ENCODE measurements around the gene TAX1BP1.
"Not testable (repeated sequence)": the region's sequence is repeated elsewhere in the genome, so short reads cannot be mapped to it uniquely, and the experiment has no call there.

TAX1BP1 gene

GRCh38 chr7:27843584-27844305 lies 103.8 kb downstream of the TAX1BP1 start:
- DNase-seq (ENCODE audit: low read depth) = no peak

- no peak for DNase-seq (ENCODE audit: low read depth)
Observed at GRCh38 chr7:27846388-27846787, 106.4 kb downstream of the TAX1BP1 start.

GRCh38 chr7:27850531-27850930 lies 110.6 kb downstream of the TAX1BP1 start:
- no peak for DNase-seq (ENCODE audit: low read depth)

- DNase-seq (ENCODE audit: low read depth) = not testable (repeated sequence)
Observed at GRCh38 chr7:27856703-27857485, 116.9 kb downstream of the TAX1BP1 start.

- no peak for DNase-seq (ENCODE audit: low read depth)
Observed at GRCh38 chr7:27860800-27861199, 120.8 kb downstream of the TAX1BP1 start.

GRCh38 chr7:27861747-27862146 lies 121.8 kb downstream of the TAX1BP1 start:
- no peak for DNase-seq (ENCODE audit: low read depth)

- no peak for DNase-seq (ENCODE audit: low read depth)
Observed at GRCh38 chr7:27863880-27864279, 123.9 kb downstream of the TAX1BP1 start.

- DNase-seq (ENCODE audit: low read depth) = no peak
Observed at GRCh38 chr7:27866256-27866655, 126.3 kb downstream of the TAX1BP1 start.

- DNase-seq (ENCODE audit: low read depth) = no peak
Observed at GRCh38 chr7:27866828-27867672, 127.1 kb downstream of the TAX1BP1 start.

- no peak for DNase-seq (ENCODE audit: low read depth)
Observed at GRCh38 chr7:27868131-27868550, 128.2 kb downstream of the TAX1BP1 start.

GRCh38 chr7:27869056-27869455 lies 129.1 kb downstream of the TAX1BP1 start:
- no peak for DNase-seq (ENCODE audit: low read depth)

- DNase-seq (ENCODE audit: low read depth) = no peak
Observed at GRCh38 chr7:27870595-27870994, 130.6 kb downstream of the TAX1BP1 start.

GRCh38 chr7:27871086-27871485 lies 131.1 kb downstream of the TAX1BP1 start:
- DNase-seq (ENCODE audit: low read depth) = no peak

GRCh38 chr7:27871866-27872265 lies 131.9 kb downstream of the TAX1BP1 start:
- no peak for DNase-seq (ENCODE audit: low read depth)

- no peak for DNase-seq (ENCODE audit: low read depth)
Observed at GRCh38 chr7:27872356-27873275, 132.7 kb downstream of the TAX1BP1 start.

- DNase-seq (ENCODE audit: low read depth) = no peak
Observed at GRCh38 chr7:27873981-27874957, 134.3 kb downstream of the TAX1BP1 start.

GRCh38 chr7:27875061-27875460 lies 135.1 kb downstream of the TAX1BP1 start:
- DNase-seq (ENCODE audit: low read depth) = no peak

GRCh38 chr7:27875832-27876231 lies 135.9 kb downstream of the TAX1BP1 start:
- no peak for DNase-seq (ENCODE audit: low read depth)

- DNase-seq (ENCODE audit: low read depth) = no peak
Observed at GRCh38 chr7:27876756-27877155, 136.8 kb downstream of the TAX1BP1 start.
